Hippocampal formation (tissue), 2 donors: ENCODE measurements around the gene CDHR5.
A peak's percentile ranks its signal among the peaks of the same experiment; 100 is the strongest.
"Not testable (repeated sequence)": the region's sequence is repeated elsewhere in the genome, so short reads cannot be mapped to it uniquely, and the experiment has no call there.

Experiments used
- DNase-seq, 2 donors: peaks; one replicate each; lab custom pipeline; 2025; lab: John Stamatoyannopoulos, UW

Gene CDHR5

GRCh38 chr11:586376-587316 lies 38.1 kb downstream of the CDHR5 start:
- DNase-seq, result no peak

DNA sequence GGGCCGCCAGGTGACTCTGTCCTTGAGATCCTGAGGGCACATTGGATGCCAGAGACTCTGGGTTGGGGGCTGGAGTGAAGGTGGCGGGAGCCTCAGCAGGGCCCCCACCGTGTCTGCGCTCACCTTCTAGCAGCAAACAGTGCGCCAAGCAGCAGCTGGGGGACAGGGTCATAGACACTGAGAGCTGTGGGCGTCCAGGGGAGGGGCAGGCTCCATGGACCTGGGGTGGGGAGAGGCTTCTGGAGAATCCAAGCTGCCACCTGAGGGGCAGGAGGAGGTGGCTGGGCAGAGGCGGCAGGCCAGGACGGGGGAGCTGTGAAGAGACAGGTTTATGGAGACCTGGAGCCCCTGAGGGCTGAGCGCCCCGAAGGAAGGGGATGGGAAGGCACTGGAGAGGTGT lies 40.5 kb downstream of the CDHR5 start:
- no peak for DNase-seq

GRCh38 chr11:581752-582151 lies 43.0 kb downstream of the CDHR5 start:
- peak in 1 of 2 donors; percentile 16 for DNase-seq

DNA sequence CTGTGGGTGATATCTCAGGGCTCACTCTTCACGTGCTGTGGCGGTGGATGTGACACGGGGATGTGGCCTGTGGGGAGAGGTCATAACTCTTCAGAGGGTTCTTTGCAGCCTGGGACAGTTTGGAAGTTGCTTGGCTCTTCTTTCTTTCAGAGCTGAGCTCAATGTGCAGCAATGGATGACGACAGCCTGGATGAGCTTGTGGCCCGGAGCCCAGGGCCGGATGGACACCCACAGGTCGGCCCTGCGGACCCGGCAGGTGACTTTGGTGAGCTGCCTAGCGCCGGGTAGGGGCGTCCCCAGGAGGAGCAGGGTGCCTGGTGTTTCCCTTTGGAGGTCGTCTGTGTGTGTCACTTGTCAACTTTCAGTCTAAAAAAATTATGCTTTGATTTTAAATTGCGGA lies 43.4 kb downstream of the CDHR5 start:
- no peak for DNase-seq

GRCh38 chr11:579830-580601 lies 44.7 kb downstream of the CDHR5 start:
- DNase-seq, result no peak

DNA sequence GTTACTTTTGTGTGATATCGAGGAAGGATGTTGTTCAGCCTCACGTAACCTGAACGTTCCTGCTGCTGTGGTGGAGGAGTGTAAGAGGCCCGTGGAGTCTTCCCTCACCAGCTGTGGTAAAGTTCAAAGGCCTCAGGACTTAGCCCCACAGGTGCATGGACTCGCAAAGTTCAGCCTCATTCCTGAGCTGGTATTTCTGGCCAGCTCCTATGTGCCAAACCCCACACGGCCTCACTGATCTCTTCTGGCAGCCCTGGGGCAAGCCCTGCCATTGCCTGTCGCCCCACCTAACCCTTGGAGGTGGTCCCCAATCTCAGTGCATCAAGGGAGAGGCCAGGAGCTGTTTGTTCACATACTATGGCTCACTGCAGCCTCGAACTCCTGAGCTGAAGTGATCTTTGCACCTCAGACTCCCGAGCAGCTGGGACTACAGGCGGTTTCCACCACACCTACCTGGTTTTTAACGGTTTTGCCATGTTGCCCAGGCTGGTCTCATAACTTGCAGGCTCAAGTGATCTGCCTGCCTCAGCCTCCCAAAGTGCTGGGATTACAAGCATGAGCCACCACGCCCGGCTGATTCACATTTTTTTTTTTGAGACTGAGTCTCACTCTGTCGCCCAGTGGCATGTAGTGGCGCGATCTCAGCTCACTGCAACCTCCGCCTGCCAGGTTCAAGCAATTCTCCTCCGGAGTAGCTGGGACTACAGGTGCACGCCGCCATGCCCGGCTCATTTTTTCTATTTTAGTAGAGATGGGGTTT lies 46.3 kb downstream of the CDHR5 start:
- no peak for DNase-seq

DNA sequence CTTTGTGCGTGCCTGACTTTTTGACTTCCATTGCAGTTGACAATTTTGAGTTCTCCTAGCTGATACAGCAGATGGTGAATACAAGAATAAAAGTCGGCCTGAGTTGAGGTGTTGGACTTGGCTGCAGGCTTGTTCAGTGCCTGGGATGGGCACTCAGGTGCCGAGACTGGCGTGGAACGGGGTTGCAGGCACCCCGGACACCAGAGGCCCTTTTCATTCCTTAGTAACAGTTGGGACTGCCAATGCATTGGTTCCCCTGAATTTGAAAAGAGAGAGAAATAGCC lies 47.2 kb downstream of the CDHR5 start:
- no peak for DNase-seq

- DNase-seq, result no peak
Measured at GRCh38 chr11:576811-577610, 47.7 kb downstream of the CDHR5 start.

- DNase-seq, result peak; percentile 96 to 97
Measured at GRCh38 chr11:575996-576768, 48.6 kb downstream of the CDHR5 start, which contains the start of gene PHRF1. TSS of gene PHRF1 (plus strand) at chr11:576470. CDS start at chr11:581513, 5,043 bp downstream.

DNA sequence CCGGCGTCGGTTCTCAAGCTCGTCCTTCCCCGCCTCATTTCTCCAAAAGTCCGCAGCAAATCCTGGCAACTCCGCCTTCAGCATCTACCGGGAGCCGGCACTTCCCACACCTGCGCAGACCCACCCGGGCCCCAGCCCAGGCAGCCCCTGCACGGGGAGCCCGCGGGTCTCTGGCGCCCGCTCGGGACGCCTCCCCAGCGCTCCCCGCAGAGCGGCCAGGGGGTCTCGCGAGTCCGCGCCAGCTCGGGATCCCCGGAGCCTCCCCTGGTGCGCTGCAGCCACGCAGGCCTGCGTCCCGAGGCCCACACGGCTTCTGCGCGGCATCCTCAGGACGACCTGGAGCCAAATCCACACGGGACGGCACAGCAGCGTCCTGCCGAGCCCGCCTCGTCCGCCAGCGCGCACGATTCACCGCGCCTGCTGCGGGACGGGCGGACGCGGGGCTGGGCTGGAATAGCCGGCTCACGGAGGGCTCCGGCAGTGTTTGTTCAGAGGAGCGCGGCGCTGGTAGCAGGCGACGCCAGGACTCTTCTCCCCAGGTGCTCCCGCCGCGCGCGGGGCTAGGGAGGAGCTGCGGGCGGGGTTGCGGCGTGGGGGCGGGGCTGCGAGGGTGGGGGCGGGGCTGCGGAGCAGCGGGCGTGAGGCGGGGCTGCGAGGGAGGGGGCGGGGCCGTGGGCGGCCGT lies 49.3 kb downstream of the CDHR5 start:
- no peak for DNase-seq

DNA sequence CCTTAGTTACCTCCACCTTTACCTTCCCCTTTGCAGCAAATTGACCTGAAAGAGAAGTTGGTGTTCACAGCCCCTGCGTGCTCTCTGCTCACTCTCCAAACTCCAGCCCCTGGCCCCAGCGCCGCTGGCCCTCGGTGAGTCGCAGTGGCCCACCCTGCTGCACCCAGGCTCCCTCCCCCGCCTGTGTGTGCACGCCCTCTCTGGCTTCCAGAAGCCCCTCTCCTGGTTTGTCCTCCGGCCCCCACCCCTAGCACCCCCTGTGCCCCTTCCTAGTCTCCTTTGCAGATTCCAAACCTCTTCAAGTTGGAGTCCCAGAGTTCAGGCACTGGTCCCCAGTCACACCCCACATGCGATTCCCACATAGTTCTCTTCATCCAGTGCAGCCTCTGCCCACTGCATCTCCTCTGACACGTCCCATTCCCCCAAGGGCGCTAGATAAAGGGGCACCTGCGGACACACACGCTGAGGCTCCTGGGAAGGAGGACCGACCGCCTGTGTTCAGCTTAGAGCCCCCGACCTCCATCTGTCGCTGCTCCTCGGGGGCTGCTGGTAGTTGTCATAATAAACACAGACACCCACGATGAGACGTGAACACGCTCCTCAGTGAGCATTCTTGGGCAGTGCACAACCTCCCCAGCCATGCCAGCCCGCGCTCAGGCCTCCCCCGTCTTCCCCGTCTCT lies 50.0 kb downstream of the CDHR5 start:
- DNase-seq, result no peak

DNA sequence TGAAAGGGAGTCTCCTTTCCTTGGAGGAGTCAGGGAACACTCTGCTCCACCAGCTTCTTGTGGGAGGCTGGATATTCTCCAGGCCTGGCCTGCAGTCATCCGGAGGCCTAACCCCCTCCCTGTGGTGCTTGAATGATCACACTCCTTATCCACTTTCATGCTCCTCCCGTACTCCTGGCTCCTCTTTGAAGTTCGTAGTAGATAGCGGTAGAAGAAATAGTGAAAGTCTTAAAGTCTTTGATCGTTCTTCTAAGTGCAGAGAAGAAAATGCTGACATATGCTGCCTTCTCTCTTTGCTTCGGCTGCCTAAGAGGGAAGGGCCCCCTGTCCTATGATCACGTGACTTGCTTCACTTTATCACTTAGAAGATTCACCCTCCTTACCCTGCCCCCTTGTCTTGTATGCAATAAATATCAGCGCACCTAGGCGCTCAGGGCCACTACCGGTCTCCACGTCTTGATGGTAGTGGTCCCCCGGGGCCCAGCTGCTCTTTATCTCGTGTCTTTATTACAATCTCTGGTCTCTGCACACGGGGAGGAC lies 50.7 kb downstream of the CDHR5 start:
- DNase-seq, result not testable (repeated sequence)

GRCh38 chr11:573146-573759 lies 51.5 kb downstream of the CDHR5 start:
- no peak for DNase-seq

DNA sequence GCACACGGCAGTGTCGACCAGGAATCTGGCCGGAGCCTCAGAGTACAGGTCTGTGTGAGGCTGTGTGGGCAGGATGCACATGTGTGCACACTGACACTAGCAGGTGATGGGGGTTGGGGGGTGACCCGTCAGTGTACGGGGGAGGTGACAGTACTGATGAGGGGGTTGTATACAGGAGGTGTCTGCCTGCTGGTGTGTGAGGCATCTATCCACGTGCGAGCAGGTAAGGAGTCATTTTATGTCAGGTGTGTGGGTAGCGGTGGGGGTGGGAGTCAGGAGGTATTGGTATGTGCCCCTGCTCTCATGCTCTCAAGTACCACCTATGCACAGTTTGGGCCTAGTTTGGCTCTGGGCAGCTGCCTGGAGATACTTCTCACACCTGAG lies 53.0 kb downstream of the CDHR5 start:
- no peak for DNase-seq

DNA sequence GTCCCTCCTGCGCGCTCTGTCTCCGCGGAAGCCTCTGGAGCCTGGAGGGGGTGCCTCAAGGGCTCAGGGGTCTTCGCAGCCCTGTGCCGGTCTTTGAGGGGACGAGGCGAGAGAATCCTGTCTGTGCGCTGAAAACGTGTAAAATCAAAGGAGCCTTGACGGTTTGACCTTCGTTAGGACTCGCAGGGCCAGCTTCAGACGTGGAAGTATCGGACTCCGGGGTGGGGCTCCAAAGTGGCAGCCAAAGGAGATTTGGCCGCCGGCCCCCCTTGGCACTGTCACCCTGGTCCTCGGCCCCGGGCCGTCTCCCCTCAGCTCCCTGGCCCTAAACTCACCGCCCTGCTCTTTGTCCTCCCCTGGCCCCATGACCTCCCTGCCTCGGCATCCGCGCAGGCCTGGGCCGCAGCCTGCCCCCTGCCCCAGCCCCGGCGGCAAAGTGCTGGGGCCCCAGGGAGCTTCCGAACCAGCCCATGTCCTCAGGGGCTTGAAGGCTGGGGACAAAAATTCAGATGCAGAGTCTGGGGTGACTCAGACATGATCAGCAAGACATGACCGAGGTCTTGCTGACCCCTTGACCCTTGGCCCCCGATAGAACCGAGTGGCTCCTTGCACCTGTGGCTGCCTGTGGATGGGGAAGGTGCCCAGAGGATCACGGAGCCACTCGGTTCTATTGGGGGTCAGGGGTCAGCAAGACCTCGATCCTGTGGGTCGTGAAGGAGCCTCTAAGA lies 55.4 kb downstream of the CDHR5 start:
- DNase-seq, result no peak

- DNase-seq, result peak; percentile 83 to 88
Measured at GRCh38 chr11:568306-569157, 56.2 kb downstream of the CDHR5 start.

DNA sequence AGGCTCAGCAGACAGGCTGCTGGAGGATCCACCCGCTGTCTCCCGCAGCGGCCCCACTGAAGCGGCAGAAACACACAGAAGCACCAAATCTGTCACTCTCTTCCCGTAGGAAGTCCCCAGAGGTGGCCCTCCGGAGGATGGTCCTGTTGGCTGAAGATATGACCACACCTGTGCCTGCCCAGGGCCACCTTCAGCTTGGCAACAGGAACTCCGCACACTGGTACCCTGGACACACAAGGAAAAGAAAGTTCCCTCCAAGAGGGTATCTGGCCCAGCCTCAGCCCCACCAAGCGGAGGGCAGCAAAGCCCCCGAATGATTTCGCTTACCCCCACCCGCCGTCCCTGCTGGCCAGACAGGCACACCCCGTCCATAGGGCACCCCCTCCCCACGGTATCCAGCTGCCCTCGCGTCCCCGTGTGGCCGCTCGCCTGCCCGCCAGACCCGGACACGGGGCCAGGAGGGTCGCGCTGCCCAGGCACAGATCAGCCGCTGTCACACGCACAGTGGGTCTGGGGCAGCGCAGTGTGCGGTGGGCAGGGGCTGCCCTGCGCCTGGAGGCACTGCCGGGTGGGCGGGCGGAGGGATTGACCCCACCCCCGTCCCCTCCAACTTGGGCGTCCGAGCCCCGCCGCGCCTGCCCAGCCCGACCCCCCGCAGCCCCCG lies 57.0 kb downstream of the CDHR5 start:
- no peak for DNase-seq
